ENCODE measurements around the gene WNT4. TPM values are rescaled to one million over a fixed set of nuclear protein-coding genes. Genes with fewer than 3 reads are reported as not detected.

The WNT4 gene
- total RNA-seq, 4 donors from 2014 or later: 9.4 to 18.8 (median 14.5) TPM

DNA sequence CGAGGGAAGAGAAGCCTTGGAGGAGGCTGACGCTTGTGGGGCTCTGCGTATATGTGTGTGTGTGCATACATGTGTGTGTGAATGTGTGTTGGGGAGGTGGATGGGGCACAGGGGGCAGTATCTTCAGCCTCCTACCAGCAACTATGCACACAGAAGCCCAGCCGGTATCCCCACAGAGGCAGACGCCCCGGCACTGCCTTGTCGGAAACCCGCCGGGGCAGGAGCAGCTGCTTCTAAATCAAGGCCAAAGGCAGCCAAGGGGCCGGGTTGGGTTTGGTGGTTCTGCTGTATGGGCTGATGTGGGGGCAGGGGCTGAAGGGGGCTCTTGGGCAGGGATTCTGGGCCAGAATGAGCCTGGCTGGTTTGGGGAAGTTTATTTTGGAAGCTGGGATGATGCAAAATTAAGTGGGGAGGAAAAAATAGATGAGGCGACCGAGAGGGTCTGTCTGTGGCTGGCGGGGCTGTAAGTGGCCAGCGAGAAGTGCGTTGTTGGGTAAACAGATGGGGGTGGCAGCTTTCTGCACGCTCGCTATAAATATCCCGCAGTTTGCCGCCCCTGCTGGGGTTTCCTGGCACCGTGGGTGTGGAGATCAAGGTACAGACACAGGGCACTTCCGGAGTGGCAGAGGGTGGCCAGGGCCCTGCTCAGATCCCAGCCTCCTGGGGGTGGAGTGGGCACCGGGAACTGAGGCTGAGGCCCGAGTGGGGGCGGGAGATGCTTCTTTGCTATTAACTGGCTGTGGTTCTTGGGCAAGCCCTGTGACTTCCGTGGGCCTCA, 11.0 kb upstream of the WNT4 start:
- no peak for DNase-seq (ENCODE audit: low spot score in 2 of 2)
- intact Hi-C loops (cut with DNase I; ENCODE audit: low total_unique reads): no loop called here
- H3K4me3 ChIP-seq (ENCODE audit: low read depth, poor library complexity, severe bottlenecking): no peak overlapping the region
- no peak for TF ChIP-seq POLR2A (IDR thresholded peaks at IDR 0.05)
- no peak for TF ChIP-seq CTCF (IDR thresholded peaks at IDR 0.05)
- 86% methylated on average over 25 of the region's 25 CpGs for WGBS, 2 donors

DNA sequence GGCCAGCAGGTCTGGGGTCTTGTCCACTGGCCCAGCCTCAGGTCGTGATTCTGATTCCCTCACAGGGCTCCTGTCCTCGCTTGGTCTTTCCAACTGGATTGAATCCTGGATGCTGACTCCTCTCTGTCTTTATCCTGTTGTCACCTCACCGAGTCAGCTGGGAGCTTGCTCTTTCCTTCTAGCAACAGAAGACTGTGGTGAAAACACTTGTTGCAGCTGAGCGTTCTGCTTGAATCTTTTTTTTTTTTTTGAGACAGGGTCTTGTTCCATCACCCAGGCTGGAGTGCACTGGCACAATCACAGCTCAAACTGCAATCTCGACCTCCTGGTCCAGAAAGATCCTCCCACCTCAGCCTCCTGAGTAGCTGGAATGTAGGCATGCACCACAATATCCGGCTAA, 8.0 kb upstream of the WNT4 start:
- WGBS, 2 donors: 79 to 88% methylated on average over 6 of the region's 6 CpGs
- DNase-seq (ENCODE audit: low spot score in 2 of 2): no peak
- no peak for TF ChIP-seq POLR2A (IDR thresholded peaks at IDR 0.05)
- no peak for TF ChIP-seq CTCF (IDR thresholded peaks at IDR 0.05)
- no peak overlapping the region for H3K4me3 ChIP-seq (ENCODE audit: low read depth, poor library complexity, severe bottlenecking)
- intact Hi-C loops (cut with DNase I; ENCODE audit: low total_unique reads): no loop called here

GRCh38 chr1:22142315-22143064, 407 bp downstream of the WNT4 start:
- 0% methylated on average over 30 to 46 of the region's 102 CpGs for WGBS, 2 donors
- H3K4me3 ChIP-seq (ENCODE audit: low read depth, poor library complexity, severe bottlenecking): peak overlapping the region; percentile 27
- intact Hi-C loops (cut with DNase I; ENCODE audit: low total_unique reads): no loop called here
- no peak for DNase-seq (ENCODE audit: low spot score in 2 of 2)
- TF ChIP-seq POLR2A (IDR thresholded peaks at IDR 0.05) (no peak), CTCF (IDR thresholded peaks at IDR 0.05) (no peak)

GRCh38 chr1:22141554-22142314, 1.2 kb downstream of the WNT4 start:
- DNase-seq (ENCODE audit: low spot score in 2 of 2): no peak
- WGBS, 2 donors: 6 to 10% methylated on average over 28 of the region's 28 CpGs
- intact Hi-C loops (cut with DNase I; ENCODE audit: low total_unique reads): no loop called here
- peak overlapping the region; percentile 27 for H3K4me3 ChIP-seq (ENCODE audit: low read depth, poor library complexity, severe bottlenecking)
- TF ChIP-seq CTCF (IDR thresholded peaks at IDR 0.05): no peak

DNA sequence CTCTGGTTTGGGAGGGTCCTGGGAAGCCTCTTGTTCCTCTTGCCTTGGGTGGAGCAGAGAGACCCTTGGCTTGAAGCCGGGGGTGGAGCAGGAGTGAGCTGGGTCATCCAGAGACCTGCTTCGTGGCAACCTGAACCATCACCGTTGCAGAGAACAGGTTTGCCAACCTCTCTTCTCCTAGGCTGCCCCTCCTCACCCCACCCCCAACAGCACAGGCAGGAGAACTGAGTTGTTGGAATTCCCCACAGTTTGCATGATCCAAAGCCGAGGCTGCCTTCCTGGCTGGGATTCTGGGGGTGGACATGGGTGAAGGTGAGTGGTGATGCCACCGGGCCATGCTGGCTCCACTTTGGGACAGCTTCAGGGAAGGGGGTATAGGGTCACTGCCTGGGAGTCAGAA, 2.2 kb downstream of the WNT4 start:
- H3K4me3 ChIP-seq (ENCODE audit: low read depth, poor library complexity, severe bottlenecking): no peak overlapping the region
- no peak for DNase-seq (ENCODE audit: low spot score in 2 of 2)
- intact Hi-C loops (cut with DNase I; ENCODE audit: low total_unique reads): no loop called here

More for the DNA sequence above, 2.2 kb downstream of the WNT4 start:
- 52 to 61% methylated on average over 5 of the region's 5 CpGs for WGBS, 2 donors
- TF ChIP-seq POLR2A (IDR thresholded peaks at IDR 0.05): no peak
- TF ChIP-seq CTCF (IDR thresholded peaks at IDR 0.05): no peak
